Sigmoid colon (tissue), 4 donors: ENCODE data around the gene LENEP.

Source experiments
- EP300 ChIP-seq, 4 donors: sonication (generic); formaldehyde crosslinking; IDR thresholded peaks; one replicate each; pipeline ENCODE4 v1.6.1; 2017; ENCODE audit warnings: antibody characterized with exemption in 4 of 4
- POLR2A ChIP-seq, 2 donors: fragments of 450-650 bp; IDR thresholded peaks; one replicate each; pipeline ENCODE4 v1.6.1; 2016; ENCODE audit warnings: antibody characterized with exemption in 2 of 2, mild to moderate bottlenecking in 2 of 2, moderate library complexity in 2 of 2
- TF ChIP-seq, protein P1 (sequence below), 4 experiments: fragments of 450-650 bp in 3 of 4; fragments of 200-600 bp in 1 of 4; IDR thresholded peaks; one replicate each; pipeline ENCODE4 v1.5.1; 2016 to 2019; ENCODE audit warnings: antibody characterized with exemption in 4 of 4, mild to moderate bottlenecking in 3 of 4, moderate library complexity in 2 of 4

- TF ChIP-seq, protein P1, sequence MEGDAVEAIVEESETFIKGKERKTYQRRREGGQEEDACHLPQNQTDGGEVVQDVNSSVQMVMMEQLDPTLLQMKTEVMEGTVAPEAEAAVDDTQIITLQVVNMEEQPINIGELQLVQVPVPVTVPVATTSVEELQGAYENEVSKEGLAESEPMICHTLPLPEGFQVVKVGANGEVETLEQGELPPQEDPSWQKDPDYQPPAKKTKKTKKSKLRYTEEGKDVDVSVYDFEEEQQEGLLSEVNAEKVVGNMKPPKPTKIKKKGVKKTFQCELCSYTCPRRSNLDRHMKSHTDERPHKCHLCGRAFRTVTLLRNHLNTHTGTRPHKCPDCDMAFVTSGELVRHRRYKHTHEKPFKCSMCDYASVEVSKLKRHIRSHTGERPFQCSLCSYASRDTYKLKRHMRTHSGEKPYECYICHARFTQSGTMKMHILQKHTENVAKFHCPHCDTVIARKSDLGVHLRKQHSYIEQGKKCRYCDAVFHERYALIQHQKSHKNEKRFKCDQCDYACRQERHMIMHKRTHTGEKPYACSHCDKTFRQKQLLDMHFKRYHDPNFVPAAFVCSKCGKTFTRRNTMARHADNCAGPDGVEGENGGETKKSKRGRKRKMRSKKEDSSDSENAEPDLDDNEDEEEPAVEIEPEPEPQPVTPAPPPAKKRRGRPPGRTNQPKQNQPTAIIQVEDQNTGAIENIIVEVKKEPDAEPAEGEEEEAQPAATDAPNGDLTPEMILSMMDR (IDR thresholded peaks at IDR 0.05) = no peak
- TF ChIP-seq EP300 (IDR thresholded peaks at IDR 0.05) (no peak), POLR2A (IDR thresholded peaks at IDR 0.05) (no peak)
Observed at GRCh38 chr1:154978360-154978759, 15.0 kb upstream of the LENEP start.
